Amniotic epithelial cell (primary cell): ENCODE measurements around the gene UBXN10.
A peak's percentile ranks its signal among the peaks of the same experiment; 100 is the strongest.

ENCODE experiments used
- DNase-seq: peaks from one replicate; pipeline ENCODE4 v3.0.0-alpha.2; 2010; ENCODE audit warnings: low read depth

UBXN10 gene

DNA sequence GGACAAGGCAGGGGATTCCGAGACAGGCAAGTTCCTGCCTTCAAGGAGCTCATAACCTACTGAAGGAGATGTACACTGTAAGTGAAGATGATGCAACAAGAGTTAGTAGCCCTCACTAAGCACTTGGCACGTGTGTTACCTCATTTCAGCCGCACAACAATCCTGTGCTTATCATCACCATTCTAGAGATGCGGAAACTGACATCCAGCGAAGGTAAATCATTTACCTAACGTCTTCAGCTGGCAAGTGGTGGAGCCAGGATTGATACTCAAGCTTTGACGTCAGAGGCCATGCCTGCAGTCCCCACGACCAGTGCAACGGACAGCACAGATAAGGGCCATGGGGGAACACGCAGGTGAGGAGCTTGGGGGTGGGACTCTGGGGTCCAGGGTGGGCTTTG lies 2.9 kb upstream of the UBXN10 start:
- DNase-seq: peak; percentile 29

GRCh38 chr1:20183616-20184271 lies 2.2 kb upstream of the UBXN10 start:
- DNase-seq: peak; percentile 76

DNA sequence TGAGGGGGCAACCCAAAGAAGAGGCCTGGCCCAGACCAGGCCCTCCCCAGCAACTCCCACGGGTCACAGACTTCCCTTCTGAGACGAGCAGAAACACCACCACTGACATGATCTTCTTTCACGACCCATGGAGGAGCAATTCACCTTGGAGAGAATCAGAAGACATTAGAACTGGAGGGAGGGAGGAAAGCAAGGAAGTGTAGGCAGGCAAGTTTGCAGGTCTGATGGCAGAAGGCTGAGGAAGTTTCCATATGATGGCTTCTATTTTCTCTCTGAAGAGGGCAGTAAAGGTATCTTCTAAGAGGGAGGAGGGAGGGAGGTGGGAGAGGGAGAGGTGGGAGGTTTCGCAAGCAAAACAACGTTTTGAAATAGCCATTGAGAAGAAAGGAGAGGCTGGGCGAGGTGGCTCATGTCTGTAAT lies 1.4 kb upstream of the UBXN10 start:
- DNase-seq: peak; percentile 68

DNA sequence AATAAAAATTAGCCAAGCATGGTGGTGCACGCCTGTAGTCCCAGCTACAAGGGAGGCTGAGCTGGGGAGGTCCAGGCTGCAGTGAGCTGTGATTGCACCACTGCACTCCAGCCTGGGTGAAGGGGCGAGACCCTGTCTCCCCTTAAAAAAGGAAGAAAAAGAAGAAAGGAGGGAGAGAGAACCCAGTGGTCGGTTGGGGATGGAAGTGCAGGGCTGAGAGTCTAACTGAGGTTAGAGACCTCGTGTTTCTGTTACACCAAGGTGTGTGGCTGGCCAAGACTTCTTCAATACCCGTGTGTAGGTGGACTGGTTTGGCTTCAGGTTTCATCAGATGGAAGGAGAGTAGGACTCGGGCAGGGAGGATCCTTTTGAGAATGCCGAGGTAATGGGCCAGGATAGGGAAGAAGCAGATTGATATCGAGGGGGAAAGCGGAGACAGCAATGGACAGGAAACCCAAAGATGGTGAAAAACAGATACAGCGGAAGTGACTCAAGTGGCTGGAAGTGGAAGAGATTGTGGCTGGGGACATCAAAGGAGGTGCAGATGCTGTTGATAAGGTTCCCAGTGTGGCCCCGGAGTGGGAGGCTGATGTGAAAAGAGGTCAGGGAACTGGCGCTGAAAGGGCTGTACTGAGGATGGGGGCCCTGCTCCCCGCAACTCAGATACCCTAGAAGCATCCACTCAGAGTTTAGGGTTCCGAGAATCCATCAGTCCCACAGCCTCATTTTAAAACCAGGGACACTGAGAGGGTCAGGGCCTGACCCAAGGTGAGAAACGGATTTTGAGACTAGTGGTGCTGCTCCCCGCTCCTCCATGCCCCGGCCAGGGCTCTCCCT lies 681 bp upstream of the UBXN10 start:
- DNase-seq: no peak

- DNase-seq: no peak
These were observed 1.4 kb downstream of the UBXN10 start for GRCh38 chr1:20187103-20187812.

- no peak for DNase-seq
These were observed 2.0 kb downstream of the UBXN10 start for GRCh38 chr1:20187813-20188454.

- no peak for DNase-seq
These were observed 2.5 kb downstream of the UBXN10 start for GRCh38 chr1:20188455-20188817.

GRCh38 chr1:20189664-20190063 lies 3.8 kb downstream of the UBXN10 start:
- no peak for DNase-seq

DNA sequence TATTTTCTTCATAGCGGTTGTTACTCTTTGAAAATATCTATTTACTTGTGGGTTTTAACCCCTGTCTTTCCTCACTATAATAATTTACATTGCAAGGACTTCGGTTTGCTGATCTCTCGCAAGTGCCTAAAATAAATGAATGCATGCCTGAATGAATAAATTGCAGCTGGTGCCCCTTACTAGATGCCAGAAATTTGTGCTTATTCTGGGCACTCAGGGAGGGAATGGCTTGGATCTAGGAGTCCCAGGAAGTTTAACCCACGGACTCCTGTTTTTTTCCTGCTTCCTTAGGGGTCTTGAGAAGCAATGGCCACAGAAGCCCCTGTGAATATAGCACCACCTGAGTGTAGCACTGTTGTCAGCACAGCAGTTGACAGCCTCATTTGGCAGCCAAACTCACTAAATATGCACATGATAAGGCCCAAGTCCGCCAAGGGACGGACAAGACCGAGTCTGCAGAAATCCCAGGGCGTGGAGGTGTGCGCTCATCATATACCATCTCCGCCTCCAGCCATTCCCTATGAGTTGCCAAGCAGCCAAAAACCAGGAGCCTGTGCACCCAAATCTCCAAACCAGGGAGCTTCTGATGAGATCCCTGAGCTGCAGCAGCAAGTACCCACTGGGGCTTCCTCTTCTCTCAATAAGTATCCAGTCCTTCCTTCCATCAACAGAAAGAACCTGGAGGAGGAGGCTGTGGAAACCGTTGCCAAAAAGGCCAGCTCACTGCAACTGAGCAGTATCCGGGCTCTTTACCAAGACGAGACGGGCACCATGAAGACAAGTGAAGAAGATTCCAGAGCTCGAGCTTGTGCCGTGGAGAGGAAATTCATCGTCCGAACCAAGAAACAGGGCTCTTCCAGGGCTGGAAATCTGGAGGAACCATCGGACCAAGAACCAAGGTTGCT lies 4.6 kb downstream of the UBXN10 start:
- no peak for DNase-seq

DNA sequence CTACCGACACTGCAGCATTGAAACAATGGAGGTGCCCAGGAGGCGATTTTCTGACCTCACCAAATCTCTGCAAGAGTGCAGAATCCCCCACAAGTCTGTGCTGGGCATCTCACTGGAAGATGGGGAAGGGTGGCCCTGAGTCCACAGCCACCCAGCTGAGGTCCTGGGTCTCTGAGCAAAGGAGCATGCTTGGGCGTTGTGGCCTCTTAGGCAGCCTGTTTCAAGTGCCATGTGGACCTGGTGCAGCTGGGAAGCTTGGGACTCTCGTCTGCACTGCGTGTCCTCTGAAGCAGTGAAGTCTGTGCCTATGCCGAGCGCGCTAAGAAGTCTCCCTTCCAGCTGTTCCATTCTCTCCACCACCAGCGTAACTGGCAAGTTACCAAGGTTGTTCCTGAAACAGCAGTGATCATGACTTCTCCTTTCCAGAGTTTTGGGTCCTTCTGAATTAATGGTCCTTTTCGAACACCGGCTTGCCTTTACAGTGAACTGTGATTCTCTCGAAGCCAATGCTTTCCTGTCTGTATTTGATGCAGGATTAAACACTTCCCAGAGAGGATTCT lies 5.5 kb downstream of the UBXN10 start:
- DNase-seq: no peak

GRCh38 chr1:20192364-20192763 lies 6.5 kb downstream of the UBXN10 start:
- DNase-seq: peak; percentile 60

DNA sequence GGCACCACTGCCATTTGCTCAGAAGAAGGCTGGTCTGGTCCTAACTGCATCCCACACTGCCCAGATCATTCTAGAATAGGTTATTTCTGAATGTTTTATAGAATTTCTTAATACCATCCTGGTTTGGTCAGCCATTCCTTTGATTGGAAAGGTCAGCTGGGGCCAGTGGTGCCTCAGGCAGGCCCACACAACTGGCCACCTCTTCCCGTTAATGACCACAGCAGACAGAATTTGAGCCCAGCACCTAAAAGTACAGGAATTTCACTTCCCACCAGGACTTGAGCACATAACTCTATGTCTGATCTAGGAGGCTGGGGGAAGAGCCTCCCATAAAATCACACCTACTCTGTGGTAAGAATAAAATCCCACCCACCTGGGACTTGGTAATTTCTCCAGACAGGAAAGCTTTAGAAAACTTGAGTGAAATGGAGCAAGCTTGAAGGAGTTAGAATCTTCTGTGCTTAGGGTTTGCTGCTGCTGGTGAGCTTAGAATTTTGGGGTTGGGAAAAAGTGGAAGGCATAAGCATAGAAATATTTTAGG lies 7.0 kb downstream of the UBXN10 start:
- no peak for DNase-seq

GRCh38 chr1:20194224-20194623 lies 8.3 kb downstream of the UBXN10 start:
- DNase-seq: no peak

GRCh38 chr1:20194757-20195461 lies 9.0 kb downstream of the UBXN10 start:
- peak; percentile 30 for DNase-seq

GRCh38 chr1:20195462-20195780 lies 9.5 kb downstream of the UBXN10 start:
- no peak for DNase-seq

DNA sequence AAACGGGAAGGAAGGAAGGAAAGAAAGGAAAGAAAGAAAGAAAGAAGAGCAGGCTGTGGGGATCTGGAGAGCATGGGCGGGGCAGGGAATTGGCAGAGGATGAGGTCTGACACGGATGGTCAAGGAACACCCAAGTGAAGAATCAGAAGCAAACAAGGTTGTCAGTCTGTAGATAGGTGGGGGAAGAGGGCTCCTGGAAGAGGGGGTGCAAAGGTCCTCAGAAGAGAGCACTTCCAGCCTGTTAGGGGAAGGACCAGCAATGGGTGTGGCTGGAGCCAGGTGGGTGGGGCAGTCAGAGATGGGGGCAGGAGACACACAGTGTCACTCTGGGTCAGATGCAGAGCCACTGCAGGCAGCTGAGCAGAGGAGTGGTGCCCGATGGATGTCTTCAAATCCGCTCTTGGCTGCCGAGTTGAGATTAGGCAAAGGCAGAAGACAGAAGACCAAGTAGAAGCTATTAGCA lies 11.5 kb downstream of the UBXN10 start:
- no peak for DNase-seq

DNA sequence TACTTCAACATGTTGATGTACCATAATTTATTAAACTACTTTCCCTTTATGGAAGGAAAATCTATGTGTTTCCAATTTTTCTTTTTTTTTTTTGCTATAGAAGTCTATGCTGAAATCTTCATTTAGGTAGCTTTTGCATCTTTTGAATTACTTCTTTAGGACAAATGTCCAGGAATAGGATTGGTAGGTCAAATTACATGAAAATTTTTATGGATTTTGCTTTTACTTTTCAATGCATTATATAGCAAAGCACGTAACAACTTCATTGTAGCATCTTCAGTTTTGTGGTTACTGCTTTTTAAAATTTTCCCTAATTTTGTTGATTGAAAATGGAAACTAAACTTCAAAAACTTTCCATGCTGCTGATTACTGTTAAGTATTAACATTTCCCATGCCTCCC lies 12.4 kb downstream of the UBXN10 start:
- no peak for DNase-seq

GRCh38 chr1:20198918-20199317 lies 13.0 kb downstream of the UBXN10 start:
- no peak for DNase-seq

DNA sequence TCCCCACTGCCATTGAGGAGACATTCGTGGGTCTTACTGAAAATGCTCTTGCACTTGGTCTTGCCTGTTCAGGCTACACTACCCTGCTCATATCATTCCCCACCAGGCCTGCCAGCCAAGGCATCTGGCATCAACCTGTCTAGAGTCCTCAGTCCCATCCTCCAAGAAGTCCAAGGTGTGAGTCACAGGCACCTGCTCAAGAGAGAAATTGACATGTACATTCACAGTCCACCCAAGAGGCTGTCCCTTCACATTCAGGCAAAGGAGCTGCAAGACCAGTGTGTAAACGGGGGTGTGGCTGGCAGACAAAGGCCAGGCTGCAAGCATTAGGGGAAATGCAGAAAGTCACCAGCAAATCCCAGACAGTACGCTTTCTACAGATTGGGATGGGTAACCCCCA lies 13.5 kb downstream of the UBXN10 start:
- DNase-seq: no peak

DNA sequence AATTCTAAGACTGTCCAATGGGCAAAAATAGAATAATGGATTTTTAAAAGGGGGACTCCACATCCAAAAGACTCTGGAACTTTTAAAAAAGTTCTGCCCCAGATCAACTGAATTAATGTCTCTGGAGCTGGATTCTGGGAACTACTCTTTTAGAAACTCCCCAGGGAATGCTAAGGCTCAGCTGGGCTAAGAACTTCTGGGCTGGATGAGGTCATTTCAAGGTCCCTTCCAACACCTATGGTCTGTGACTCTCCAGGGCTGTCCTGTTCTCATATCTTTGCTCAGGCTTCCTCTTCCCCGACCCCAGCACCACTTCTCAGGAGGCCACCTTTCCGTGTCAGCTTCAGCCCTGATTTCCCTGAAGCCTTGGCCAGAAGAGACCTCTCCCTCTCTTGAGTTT lies 13.9 kb downstream of the UBXN10 start:
- no peak for DNase-seq
